OCI-LY3 (cell line): ENCODE measurements around the gene C3orf85.

Experiments
- EZH2phosphoT487 ChIP-seq: fragments of 200-600 bp; shearing (Covaris generic); IDR thresholded peaks from 2 replicates; pipeline ENCODE4 v1.6.1; 2018; ENCODE audit warnings: antibody characterized with exemption, mixed run types, low read depth
- TF ChIP-seq, protein P1 (sequence below): fragments of 200-600, 300-600 bp; sonication (generic); IDR thresholded peaks from 2 replicates; pipeline ENCODE4 v1.5.1; 2014; ENCODE audit warnings: antibody characterized with exemption, low read length, low read depth

GRCh38 chr3:109118584-109118983, 17.9 kb upstream of the C3orf85 start:
- TF ChIP-seq, protein P1, sequence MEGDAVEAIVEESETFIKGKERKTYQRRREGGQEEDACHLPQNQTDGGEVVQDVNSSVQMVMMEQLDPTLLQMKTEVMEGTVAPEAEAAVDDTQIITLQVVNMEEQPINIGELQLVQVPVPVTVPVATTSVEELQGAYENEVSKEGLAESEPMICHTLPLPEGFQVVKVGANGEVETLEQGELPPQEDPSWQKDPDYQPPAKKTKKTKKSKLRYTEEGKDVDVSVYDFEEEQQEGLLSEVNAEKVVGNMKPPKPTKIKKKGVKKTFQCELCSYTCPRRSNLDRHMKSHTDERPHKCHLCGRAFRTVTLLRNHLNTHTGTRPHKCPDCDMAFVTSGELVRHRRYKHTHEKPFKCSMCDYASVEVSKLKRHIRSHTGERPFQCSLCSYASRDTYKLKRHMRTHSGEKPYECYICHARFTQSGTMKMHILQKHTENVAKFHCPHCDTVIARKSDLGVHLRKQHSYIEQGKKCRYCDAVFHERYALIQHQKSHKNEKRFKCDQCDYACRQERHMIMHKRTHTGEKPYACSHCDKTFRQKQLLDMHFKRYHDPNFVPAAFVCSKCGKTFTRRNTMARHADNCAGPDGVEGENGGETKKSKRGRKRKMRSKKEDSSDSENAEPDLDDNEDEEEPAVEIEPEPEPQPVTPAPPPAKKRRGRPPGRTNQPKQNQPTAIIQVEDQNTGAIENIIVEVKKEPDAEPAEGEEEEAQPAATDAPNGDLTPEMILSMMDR, result no peak
- TF ChIP-seq EZH2phosphoT487, result no peak
